ENCODE results near the gene NCEH1.
A peak's percentile ranks its signal among the peaks of the same experiment; 100 is the strongest.
"Not testable (repeated sequence)": the region's sequence is repeated elsewhere in the genome, so short reads cannot be mapped to it uniquely, and the experiment has no call there.

The NCEH1 gene

DNA sequence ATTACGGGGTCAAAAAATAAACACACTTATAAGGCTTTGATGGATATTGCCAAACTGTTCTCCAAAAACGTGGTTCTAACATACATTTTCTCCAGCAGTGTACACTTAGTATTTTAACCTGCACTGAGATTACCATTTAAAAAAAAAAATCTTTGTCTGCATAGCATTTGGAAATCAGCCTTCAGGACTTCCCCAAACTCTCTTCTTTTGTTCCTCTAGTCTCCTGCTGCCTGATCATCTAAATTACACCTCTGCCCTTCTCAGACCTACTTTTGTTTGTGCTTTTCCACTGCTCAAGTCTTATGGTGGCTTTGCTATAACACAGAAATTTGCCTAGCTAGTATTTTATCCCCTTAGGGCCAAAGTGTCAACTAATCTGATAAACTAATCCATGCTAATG is 3.8 kb downstream of the NCEH1 start:
- no peak for DNase-seq (ENCODE audit: low spot score)

DNA sequence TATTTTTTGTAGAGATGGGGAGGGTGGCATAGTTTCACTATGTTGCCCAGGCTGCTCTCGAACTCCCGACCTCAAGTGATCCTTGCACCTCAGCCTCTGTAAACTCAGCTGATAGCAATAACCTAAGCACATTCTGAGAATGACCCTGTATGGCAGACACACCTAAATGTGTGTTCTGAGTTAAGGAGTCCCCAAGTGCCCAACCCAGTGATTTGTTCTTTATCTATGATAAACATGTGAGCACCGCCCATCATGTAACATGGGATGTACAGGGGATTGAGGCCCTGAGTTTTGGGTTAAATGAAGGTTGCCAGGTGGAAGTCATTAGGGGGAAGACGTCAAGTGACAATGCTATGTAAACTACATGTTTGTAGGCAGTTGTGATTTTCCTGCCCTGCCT is 5.7 kb downstream of the NCEH1 start:
- DNase-seq (ENCODE audit: low spot score), result no peak

DNA sequence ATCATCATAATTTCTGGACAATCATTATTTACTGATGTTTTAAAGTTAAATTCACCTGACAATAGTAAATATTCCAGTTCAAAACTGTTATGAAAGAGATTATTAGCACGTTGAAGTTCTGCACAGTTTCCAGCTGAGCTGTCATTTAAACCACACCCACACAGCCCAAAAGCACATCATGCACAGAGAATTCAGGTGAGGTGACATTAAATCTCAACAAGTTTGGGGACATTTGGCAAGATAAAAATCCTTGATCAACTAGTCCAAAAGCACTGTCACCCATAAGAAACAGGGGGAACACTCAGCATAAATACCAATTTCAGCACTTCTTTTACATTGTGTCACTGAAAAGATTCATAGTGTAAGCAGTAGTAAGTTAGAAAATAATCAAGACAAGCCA is 6.9 kb downstream of the NCEH1 start:
- DNase-seq (ENCODE audit: low spot score), result no peak

DNA sequence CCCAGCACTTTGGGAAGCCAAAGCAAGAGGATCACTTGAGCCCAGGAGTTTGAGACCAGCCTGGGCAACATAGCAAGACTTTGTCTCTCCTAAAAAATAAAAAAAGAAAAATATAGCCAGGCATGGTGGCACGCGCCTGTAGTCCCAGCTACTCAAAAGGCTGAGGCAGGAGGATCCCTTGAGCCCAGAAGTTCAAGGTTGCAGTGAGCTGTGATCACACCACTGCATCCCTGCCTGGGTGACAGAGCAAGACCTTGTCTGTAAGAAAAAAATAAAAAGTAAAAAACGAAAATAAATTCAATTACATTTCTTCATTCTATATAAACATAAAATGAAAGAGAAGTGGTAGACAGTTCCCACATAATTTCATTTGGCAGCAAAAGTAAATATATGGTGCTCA is 8.1 kb downstream of the NCEH1 start:
- not testable (repeated sequence) for DNase-seq (ENCODE audit: low spot score)

DNA sequence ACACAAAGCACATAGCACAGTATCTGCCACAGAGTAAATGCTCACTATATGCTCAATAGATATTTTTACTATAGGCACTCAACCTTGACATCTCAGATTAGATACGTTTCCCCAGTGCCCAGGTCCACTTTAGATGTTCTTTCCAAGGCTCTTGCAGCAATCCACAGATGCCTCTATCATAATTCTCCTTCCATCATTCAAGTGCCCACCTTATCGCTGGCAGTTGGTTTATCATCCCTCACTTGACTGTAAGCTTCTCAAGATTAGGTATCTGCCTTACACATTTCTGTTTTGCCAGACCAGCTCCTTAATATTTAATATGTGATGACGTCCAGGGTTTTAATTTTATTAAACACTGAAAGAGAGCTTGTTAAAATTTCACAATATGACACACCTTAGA is 8.6 kb downstream of the NCEH1 start:
- DNase-seq (ENCODE audit: low spot score), result no peak

DNA sequence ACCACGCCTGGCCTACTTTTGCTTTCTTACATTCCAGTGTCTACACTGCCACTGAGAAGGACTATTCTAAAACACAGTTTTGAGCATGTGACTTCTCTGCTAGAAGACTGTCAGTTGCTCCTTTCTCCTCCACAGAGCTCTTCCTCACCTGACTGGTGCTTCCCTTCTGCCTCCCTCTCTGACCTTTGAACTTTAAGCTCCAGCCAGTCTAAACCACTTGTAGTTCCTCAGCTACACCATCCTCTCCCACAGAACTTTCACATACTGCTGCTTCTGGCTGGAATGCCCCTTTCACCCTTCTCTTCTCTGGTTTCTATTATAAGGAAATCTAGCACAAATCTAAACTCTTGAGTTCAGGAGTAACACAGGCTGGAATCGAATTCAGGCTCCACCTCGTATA is 9.1 kb downstream of the NCEH1 start:
- DNase-seq (ENCODE audit: low spot score), result no peak

DNA sequence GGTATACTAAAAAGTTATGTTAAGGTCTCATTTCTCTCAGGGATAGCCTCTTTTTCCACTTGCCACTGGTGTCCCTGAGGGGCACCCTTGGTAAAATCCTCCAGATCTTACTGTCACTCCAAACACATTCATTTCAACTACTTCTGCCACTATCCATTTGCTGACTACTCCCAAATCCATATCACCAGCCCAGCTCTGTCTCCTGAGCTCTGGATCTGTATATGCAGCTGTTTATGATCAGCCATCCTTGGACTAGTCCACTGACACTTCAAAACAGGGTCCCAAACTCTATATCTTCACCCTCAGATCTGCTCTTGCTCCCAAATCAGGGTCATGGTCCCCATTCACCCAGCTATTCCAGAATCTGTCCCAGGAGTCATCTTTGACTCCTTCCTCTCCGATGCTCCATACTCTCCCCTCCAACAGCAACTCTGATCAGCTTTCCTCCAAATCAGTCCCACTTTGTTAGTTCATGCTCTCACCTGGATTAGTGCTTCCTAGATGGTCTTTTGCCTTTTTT is 9.9 kb downstream of the NCEH1 start:
- DNase-seq (ENCODE audit: low spot score), result no peak

DNA sequence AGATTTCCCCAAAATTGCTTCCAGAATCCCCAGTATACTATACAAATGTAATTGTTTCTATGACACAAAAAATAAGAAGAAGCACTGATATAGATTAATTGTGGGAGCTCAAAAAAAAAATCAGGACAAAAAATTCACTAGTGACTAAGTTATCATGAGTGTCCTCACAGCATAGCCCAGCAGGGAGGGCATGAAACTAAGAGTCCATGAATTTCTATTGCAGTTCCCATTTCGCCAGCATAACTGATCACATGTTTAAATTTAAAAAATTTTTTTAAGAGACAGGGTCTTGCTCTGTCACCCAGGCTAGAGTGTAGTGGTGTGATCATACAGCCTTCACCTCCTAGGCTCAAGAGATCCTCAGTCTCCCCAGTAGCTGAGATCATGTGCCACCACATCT is 10.6 kb downstream of the NCEH1 start:
- no peak for DNase-seq (ENCODE audit: low spot score)

DNA sequence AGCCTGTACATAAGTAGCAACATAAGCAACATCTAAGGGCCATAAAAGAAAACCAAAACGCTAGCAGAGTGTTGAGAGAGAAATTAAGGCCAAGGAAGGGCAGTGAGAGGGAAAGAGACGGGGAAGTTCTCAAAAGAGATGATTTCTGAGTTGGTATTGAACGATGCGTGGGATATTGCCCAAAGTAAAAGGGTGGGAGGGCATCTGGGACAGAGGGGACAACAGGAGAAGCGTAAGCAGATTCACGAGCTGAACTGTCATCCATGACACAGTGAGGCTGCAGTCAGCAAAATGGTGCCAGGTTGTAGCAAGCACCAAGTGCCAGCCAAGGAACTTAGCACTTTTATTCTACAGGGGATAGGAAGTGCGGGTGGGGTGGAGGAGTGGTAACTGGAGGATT is 11.8 kb downstream of the NCEH1 start:
- DNase-seq (ENCODE audit: low spot score), result no peak

DNA sequence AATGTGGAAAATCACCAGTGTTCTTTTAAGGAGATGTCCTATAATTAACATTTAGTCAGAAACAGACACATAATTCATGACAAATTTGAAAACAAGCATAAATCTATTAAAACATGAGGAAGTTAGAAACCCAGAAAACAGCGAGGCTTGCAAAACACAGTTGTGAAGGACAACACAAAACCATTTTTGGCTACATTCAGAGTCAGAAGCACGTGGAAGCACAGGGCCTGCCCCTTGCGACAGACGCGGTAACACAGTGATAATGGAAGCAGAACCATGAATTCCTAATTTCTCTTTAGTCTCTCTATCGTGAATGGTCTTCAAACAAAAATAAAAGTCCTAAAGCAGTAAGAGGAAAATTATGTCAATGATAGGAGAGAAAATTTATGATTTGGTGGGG is 12.2 kb downstream of the NCEH1 start:
- peak; percentile 60 for DNase-seq (ENCODE audit: low spot score)

DNA sequence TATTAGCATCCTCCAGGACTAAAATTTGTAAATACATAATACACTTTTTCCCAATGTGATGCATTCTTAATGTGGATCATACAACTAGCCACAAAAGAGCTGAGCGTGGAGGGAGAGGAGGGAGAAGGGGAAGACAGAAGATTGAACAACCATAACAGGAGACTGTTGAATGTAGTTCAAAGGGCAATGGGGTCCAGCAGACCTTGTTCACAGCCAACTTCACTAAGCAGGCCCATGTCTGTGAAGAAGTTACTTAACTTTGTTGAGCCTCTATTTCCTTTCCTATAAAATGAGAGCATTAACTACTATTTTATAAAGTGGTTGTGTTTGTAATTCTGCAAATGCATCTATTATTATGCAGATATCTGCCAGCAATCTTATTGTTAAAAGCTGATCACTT is 13.3 kb downstream of the NCEH1 start:
- no peak for DNase-seq (ENCODE audit: low spot score)

DNA sequence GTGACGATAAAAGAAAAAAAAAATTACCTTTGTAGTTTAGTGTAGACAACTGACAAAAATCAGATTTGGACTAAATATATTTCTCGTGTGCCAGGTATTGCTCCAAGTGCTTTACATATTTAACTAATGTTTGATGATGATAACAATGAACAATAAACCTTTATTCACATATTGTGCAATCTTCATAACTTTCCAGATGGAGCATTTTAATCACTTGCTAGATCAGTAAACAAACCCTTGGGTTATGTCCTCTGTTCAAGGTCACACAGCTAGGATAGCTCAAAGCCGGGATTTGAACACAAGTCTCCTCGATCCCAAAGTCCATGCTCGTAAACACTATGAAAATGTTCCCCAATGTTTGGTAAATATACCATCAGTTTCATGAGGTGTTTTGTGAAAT is 14.5 kb downstream of the NCEH1 start:
- DNase-seq (ENCODE audit: low spot score), result no peak

DNA sequence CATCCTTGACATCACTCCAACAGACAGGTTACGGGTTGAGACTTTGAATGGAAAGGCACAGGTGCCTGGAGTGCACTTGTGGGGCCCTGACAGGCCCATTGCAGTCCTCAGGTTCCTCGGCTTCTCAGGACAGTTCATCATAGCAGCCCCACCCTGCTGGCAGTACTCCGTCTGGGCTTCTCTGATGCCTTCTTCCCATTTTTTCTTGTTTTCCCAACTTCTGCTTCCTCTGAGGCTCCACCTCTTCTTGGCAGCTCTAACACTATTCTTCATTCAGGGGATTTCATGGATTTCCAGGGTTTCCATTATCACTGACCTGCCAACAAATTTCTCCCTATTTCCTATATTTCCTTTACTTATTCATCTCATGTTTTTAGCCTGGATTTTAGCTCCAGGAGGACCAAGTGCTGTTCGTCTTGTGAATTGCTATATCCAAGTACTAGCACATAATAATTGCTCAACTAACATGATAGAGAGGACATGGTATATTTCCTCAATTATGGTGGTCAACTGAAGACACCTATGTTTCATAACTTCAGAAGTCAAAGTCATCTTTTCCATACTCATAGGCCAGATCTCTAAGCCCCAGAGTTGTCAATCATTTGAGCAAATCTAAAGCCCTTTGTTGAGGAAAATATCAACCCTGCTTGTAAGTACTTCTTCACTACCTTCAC is 16.2 kb downstream of the NCEH1 start:
- DNase-seq (ENCODE audit: low spot score), result no peak

DNA sequence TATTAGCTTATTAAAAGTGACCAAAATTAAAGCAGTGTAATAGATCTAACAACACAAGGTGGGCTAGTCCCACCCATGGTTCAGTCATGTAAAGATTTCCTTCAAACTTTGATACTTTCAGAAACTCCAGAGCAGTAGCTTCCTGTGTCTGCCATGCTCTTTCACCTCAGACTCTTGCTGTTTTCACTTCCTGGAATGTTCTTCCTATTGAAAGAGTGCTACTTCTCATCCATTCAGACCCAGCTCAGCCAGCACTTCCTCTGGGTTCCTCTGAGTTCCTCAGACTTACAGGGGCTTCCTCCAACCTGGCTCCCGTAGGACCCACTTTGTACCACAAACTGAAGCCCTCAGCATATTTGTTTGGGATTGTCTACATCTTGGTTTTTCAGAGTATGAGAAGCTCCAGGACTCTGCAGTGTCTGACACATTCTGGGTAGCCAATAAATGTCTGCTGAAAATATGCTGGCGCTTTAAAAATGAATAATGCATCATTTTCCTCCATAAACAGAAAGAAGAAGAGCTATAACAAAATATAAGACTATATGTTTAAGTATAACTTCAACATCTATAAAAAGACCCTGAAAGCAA is 18.0 kb downstream of the NCEH1 start:
- DNase-seq (ENCODE audit: low spot score), result peak; percentile 45

DNA sequence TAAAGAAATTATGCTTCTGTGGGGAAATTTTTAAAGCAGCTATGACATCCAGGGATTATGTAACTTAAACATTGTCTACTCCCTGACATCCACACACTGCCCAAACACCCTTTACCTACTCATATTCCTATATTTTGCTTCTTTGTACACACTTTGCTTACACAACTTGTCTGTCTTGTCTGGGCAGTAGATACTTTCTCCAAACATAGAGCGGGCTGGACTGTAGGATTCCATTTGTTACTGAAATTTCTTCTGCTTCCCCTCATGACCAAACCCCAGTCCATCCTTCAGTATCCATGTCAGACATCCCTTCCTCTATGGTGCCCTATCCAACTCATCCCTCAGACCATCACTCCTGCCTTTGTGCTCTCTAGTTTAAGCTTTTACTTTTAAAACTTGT is 19.9 kb downstream of the NCEH1 start:
- DNase-seq (ENCODE audit: low spot score), result no peak

DNA sequence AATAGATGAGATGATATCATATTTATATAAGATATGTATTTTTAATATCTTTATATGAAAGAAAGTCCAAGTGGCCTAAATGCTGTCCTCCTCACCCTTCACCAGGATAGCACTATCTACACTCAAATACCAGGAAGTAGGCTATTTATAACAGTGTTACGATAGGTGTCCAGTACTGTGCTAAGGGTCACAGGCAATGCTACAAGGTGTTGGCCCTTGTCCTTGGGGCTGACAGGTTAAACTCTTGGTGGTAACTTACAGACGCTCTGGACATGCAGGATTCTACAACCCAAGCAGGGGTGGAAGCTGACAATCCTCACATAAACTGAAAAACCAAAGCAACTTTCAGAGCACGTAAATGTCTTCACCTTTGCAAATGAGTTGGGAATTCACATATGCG is 22.3 kb downstream of the NCEH1 start:
- no peak for DNase-seq (ENCODE audit: low spot score)

DNA sequence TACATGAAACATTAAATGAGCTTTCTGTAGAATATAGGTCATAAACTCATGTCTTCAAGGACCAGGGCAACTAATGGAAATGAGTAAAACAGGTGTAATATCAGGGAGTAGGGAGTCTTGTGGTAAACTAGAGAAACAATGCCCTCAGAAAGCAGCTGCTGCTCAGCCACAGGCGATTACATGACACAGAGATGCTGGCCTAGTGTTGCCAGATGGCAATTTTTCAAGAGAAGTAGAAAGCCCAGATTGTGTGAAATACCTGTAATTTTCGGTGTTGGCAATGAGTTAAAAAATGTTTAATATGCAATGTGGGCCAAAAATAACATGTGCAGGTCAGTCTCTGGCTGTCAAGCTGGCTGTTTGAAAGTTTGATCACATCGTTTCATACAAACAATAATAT is 23.4 kb downstream of the NCEH1 start:
- DNase-seq (ENCODE audit: low spot score), result no peak

DNA sequence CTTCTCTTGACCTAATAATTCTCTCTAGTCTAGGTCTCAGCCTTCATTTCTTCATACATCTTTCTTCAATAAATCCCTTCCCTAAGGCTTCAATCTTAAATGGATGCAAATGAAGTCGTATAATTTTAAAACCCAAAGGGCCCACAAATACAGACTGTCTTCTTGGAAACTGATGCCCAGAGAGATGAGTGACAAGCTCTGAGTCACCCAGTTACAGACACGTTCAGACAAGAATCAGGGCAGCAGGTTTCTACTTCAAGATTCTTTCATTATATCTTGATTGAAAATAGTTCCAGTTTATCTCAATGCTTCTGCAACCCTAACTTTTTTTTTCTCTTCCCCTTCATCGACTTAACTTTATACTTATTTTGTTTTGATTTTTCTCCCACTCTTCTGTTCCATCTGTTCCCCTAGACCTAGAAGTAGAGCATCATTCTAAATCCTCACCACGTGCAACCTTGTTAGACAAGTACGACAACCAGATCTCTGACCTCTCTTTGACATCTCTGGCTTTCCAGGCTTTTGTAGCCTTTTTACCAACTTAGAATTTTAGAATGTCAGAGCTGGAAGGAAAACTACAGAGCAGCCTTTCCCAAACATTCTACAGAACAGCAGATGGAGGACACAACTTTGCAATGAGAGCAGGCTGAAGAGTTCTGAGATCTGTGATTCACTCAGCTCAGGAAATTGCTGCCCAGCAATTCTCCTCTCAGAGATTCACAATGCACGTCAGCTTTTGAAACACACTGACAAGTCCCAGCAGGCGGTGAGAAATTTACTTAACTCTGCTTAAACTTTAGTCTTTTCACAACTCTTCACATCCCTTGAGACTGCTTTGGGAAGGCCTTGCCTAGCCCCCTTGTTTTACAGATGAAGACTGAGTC is 25.3 kb downstream of the NCEH1 start:
- DNase-seq (ENCODE audit: low spot score), result peak; percentile 25

DNA sequence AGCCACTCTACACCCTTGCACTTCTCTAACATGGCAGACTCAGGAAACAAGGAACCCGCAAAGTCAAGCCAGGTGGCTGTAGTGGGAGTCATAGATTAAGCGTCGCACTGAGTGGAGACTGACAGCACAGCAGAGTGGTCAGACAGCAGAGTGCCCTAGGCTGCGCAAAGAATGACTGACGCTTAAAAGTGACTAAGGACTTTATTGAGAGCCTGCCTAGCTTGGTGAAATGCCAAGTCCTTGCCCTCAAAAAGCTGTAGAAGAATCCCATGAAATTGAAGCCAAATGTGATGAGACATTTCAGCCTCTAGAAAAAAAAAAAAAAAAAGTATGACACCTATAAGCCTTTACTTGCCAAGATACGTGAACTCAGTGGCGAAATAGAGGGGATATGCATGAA is 30.2 kb downstream of the NCEH1 start:
- DNase-seq (ENCODE audit: low spot score), result no peak

DNA sequence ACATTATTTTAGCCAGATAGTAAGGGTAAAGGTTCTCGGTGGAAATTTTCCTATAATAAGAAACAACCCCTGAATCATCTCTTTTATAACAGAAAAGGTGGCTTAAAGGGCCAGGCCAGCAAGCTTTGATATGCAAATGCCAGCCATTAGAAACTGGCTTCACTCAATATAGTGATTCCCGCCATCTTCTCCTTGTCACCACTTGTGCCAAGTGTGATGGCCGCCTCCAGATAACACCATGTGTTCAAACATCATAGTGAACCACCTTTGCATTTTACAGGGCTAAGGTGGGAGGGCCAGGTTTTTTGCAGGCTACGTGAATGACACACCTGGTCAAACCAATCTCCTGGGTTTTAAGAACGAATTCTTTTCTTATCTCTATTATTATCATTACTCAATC is 31.3 kb downstream of the NCEH1 start:
- no peak for DNase-seq (ENCODE audit: low spot score)

DNA sequence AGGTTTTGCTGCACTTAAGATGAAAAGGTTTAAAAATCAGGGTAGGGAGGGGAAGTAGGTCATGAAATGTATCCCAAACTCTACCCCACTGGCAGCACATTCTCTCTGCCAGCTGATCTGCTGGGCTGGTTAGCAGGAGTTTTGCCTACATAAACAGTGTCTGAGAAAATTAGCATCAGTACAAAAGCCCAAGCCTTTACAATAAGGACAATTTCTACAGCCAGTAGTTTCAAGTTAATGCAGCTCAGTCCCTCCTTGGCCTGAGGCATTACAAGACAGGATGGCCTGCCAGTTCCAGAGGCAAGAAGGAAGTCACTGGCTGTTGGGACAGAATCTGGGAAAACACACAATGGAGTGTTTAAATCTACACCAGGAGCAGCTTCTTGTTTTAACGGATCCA is 32.8 kb downstream of the NCEH1 start:
- no peak for DNase-seq (ENCODE audit: low spot score)

DNA sequence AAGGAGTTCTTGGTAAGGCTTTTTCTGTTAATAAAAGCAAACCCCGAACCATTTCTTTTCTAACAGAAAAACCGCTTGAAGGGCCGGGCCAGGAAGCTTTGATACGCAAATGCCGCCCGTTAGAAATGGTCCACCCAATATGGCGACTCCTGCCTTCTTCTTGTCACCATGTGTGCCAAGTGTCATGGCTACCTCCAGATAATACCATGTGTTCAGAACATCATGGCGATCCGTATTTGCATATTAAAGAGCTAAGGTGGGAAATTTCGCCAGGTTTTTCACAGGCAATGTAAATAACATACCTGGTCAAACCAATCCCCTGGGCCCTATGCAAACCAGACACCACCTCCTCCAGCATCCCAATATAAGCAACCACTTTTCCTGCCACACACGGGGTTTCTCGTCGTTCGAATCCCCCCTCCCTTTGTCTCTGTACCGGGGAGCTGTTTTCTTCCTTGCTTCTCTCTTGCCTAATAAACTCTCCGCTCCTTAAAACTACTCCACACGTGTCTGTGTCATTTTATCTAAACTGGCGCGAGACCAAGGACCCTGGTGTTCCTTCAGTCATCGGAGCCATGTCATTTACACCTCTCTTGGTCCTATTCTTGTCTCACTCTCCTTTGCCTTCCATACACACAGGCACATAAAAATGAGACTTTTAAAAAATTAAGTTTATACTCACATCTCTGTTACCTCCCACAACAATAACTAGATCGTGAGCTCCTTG is 34.5 kb downstream of the NCEH1 start:
- DNase-seq (ENCODE audit: low spot score), result no peak
